Measurements from ENCODE around the gene SEMA4D.
"Not testable (repeated sequence)": the region's sequence is repeated elsewhere in the genome, so short reads cannot be mapped to it uniquely, and the experiment has no call there.

The SEMA4D gene

GRCh38 chr9:89351584-89352300, 146.2 kb downstream of the SEMA4D start:
- no peak for DNase-seq (ENCODE audit: low read depth)

- DNase-seq (ENCODE audit: low read depth), result no peak
Observed at GRCh38 chr9:89350988-89351557, 146.8 kb downstream of the SEMA4D start.

GRCh38 chr9:89349607-89350006, 148.3 kb downstream of the SEMA4D start:
- DNase-seq (ENCODE audit: low read depth), result no peak

- no peak for DNase-seq (ENCODE audit: low read depth)
Observed at GRCh38 chr9:89347651-89348050, 150.3 kb downstream of the SEMA4D start.

GRCh38 chr9:89346696-89347095, 151.2 kb downstream of the SEMA4D start:
- DNase-seq (ENCODE audit: low read depth), result no peak

- DNase-seq (ENCODE audit: low read depth), result no peak
Observed at GRCh38 chr9:89345476-89345875, 152.4 kb downstream of the SEMA4D start.

GRCh38 chr9:89343812-89344211, 154.1 kb downstream of the SEMA4D start:
- not testable (repeated sequence) for DNase-seq (ENCODE audit: low read depth)

- DNase-seq (ENCODE audit: low read depth), result no peak
Observed at GRCh38 chr9:89342948-89343347, 155.0 kb downstream of the SEMA4D start.

- DNase-seq (ENCODE audit: low read depth), result no peak
Observed at GRCh38 chr9:89342213-89342612, 155.7 kb downstream of the SEMA4D start.

GRCh38 chr9:89340332-89340731, 157.6 kb downstream of the SEMA4D start:
- DNase-seq (ENCODE audit: low read depth), result no peak

GRCh38 chr9:89339807-89340206, 158.1 kb downstream of the SEMA4D start:
- no peak for DNase-seq (ENCODE audit: low read depth)

GRCh38 chr9:89330513-89330912, 167.4 kb downstream of the SEMA4D start:
- no peak for DNase-seq (ENCODE audit: low read depth)

GRCh38 chr9:89329917-89330316, 168.0 kb downstream of the SEMA4D start:
- DNase-seq (ENCODE audit: low read depth), result no peak

- DNase-seq (ENCODE audit: low read depth), result no peak
Observed at GRCh38 chr9:89328064-89328463, 169.8 kb downstream of the SEMA4D start.

- DNase-seq (ENCODE audit: low read depth), result no peak
Observed at GRCh38 chr9:89325733-89326132, 172.2 kb downstream of the SEMA4D start.

- DNase-seq (ENCODE audit: low read depth), result no peak
Observed at GRCh38 chr9:89323390-89323789, 174.5 kb downstream of the SEMA4D start.

GRCh38 chr9:89319015-89319905, 178.7 kb downstream of the SEMA4D start:
- DNase-seq (ENCODE audit: low read depth), result no peak

GRCh38 chr9:89318123-89319014, 179.5 kb downstream of the SEMA4D start, which contains the start of gene SECISBP2:
Gene SECISBP2, plus strand, starts transcription at chr9:89318500. Its CDS starts 77 bp downstream, at chr9:89318577.
- peak; percentile 83 for DNase-seq (ENCODE audit: low read depth)

- DNase-seq (ENCODE audit: low read depth), result no peak
Observed at GRCh38 chr9:89317282-89317681, 180.6 kb downstream of the SEMA4D start.

GRCh38 chr9:89315482-89315881, 182.4 kb downstream of the SEMA4D start:
- no peak for DNase-seq (ENCODE audit: low read depth)

GRCh38 chr9:89314955-89315354, 183.0 kb downstream of the SEMA4D start:
- DNase-seq (ENCODE audit: low read depth), result no peak

- DNase-seq (ENCODE audit: low read depth), result no peak
Observed at GRCh38 chr9:89313842-89314241, 184.1 kb downstream of the SEMA4D start.
